ENCODE data around the gene ATG7. TPM values are rescaled to one million over a fixed set of nuclear protein-coding genes. Genes with fewer than 3 reads are reported as not detected.

Gene ATG7
- total RNA-seq, 1 donor: 97.9 TPM

DNA sequence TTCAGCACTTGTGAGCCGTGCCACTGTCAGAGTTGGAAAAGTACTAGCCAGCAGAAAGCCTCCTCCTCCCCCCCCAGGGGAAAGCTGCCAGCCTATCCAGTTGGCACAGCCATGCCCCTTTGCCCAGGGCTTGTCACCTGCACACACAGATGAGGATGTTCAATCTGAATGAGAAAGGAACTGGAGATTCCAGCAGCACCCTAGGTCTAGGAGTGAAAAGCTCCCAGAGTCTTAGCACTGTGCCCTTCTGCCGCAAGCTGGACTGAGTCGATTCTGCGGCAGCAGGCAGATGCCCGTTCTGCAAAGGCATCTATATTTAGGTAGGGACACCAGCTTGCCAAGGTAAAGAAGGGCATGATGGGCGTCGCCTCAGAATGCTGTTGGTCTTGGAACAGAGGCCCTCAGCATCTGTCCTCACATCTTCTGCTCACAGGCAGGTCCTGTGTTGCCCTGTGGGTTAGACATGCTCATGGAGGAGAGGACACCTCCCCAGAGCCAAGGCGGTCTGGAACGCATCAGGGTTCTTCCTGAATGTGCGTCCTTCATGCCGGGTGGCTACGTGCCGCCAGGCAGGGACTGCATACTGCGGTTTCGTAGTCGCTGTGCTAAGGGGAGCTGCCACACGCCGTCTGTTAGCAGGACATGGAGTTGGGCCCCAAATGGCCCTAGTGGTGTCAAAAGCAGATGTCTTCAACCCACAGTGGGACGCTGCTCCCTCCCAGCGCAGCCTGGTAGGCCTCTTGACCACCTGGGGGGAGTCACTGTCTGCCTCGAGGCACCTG is 262.0 kb downstream of the ATG7 start:
- no peak for DNase-seq (ENCODE audit: low read depth)
- TF ChIP-seq CTCF (IDR thresholded peaks at IDR 0.05; ENCODE audit: insufficient read depth, low read length): no peak
- no peak overlapping the region for H3K4me3 ChIP-seq (ENCODE audit: low read depth, low read length)

DNA sequence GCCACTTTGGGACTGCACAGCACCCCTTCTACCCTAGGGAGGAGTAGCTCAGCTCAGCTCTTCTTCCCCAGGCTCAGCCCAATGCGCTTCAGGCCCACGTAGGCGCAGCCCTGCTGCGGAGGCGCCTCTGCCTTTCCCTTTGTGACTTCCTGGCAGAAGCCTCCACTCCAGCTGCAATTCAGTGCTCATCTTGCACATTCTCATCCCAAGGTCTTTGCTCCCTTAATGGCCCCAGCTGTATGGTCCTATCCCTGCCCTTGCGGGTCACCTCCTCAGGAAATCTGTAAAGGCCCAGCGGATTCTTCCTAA is 262.6 kb downstream of the ATG7 start:
- DNase-seq (ENCODE audit: low read depth): no peak
- no peak overlapping the region for H3K4me3 ChIP-seq (ENCODE audit: low read depth, low read length)
- TF ChIP-seq CTCF (IDR thresholded peaks at IDR 0.05; ENCODE audit: insufficient read depth, low read length): no peak

DNA sequence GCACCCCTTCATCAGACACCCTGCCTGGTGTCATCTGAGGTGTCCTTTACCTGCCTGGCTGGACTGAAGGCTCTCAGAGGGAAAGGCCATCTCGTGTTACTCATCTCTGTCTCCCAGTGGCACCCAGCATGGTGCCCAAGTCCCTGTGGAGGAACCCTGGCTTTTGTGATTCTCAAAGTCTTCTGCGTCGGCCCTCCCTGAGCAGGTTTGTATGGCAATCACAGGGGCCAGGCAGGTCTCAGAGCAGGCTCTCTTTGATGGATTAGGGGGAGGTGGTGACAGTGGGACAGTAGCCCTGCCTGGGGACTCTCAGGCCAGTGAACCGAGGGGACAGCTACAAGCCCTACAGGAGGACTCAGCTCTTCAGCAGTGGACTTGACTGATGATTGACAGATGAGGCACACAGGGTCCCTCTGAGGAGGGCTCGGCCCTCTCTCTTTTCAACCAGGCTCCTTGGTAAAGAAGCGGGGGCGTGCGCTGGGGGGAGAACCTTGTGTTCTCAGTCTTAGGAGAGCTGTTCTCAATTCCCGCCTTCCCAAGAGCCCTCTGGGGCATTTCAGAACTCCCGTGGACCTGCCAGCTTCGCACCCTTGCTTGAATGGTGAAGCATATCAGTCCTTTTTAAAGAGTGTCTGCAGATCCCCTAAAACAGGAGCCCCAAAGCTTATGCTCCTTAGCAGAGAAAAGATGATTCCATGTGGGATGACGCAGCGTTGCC is 263.2 kb downstream of the ATG7 start:
- TF ChIP-seq CTCF (IDR thresholded peaks at IDR 0.05; ENCODE audit: insufficient read depth, low read length): no peak
- no peak for DNase-seq (ENCODE audit: low read depth)
- H3K4me3 ChIP-seq (ENCODE audit: low read depth, low read length): no peak overlapping the region

GRCh38 chr3:11536132-11536935 is 264.1 kb downstream of the ATG7 start:
- no peak for DNase-seq (ENCODE audit: low read depth)
- H3K4me3 ChIP-seq (ENCODE audit: low read depth, low read length): no peak overlapping the region
- TF ChIP-seq CTCF (IDR thresholded peaks at IDR 0.05; ENCODE audit: insufficient read depth, low read length): no peak

DNA sequence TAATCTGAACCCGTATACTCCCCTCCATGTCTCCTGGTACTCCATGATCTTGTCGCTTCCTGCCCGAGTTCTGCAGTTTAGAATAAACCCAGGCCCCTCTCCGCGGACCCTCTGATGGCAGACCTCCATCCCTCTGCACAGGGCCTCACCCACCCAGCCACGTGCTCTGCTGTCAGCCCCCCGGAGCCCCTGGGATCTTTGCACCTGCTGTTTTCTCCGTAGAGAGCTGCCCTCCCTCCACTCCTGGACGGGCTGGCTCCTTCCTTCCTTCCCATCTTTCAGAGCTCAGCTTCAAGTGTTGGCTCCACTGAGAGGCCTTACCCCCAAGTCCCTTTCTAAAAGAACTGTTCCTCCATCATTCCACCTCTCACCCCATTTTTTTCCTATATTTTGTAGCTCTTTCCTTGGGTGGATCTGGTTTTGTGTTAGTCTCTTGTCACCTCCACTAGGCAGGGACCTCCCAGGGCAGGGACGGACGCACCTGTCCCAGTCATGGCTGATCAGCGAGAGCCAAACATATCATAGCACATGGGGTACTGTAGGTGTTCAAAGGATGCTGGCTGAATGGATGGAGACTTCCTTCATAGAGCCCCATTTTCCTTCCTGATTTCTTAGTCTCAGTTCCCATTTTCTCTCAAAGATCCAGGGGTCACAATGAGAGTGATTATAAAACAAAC is 264.9 kb downstream of the ATG7 start:
- TF ChIP-seq CTCF (IDR thresholded peaks at IDR 0.05; ENCODE audit: insufficient read depth, low read length): no peak
- H3K4me3 ChIP-seq (ENCODE audit: low read depth, low read length): no peak overlapping the region
- no peak for DNase-seq (ENCODE audit: low read depth)

GRCh38 chr3:11538581-11538980 is 266.4 kb downstream of the ATG7 start:
- no peak overlapping the region for H3K4me3 ChIP-seq (ENCODE audit: low read depth, low read length)
- no peak for DNase-seq (ENCODE audit: low read depth)
- no peak for TF ChIP-seq CTCF (IDR thresholded peaks at IDR 0.05; ENCODE audit: insufficient read depth, low read length)
